Coronary artery (tissue), 2 donors: ENCODE results near the gene KCNG4.

Source experiments
- DNase-seq: peaks from one replicate; pipeline ENCODE4 v3.0.0-alpha.2; 2017; ENCODE audit warnings: low spot score
- H3K27ac ChIP-seq, 2 donors: fragments of 200-600 bp; sonication (generic); one replicate each; pipeline ENCODE4 v1.5.1; 2016 to 2019
- H3K4me3 ChIP-seq: fragments of 200-600 bp; sonication (generic); 2 replicates; pipeline ENCODE4 v1.5.1; 2016; ENCODE audit warnings: mild to moderate bottlenecking, moderate library complexity
- CTCF ChIP-seq: fragments of 200-600 bp; sonication (generic); IDR thresholded peaks from one replicate; pipeline ENCODE4 v1.5.1; 2019; ENCODE audit warnings: antibody characterized with exemption

The KCNG4 gene

GRCh38 chr16:84176192-84177053 is 63.4 kb downstream of the KCNG4 start:
- Histone ChIP-seq H3K4me3 (no peak overlapping the region), H3K27ac (peak overlapping the region; percentile 40 to 79)
- no peak for TF ChIP-seq CTCF
- DNase-seq, result no peak

GRCh38 chr16:84175350-84176081 is 64.3 kb downstream of the KCNG4 start:
- peak; percentile 49 for TF ChIP-seq CTCF
- Histone ChIP-seq H3K4me3 (no peak overlapping the region), H3K27ac (peak overlapping the region; percentile 40 to 42)
- peak; percentile 73 for DNase-seq

- H3K27ac ChIP-seq, result no peak overlapping the region
- H3K4me3 ChIP-seq, result no peak overlapping the region
- no peak for TF ChIP-seq CTCF
- DNase-seq, result no peak
These were observed 65.4 kb downstream of the KCNG4 start for GRCh38 chr16:84174396-84174795.

- no peak for TF ChIP-seq CTCF
- Histone ChIP-seq H3K27ac (no peak overlapping the region), H3K4me3 (no peak overlapping the region)
- DNase-seq, result no peak
These were observed 70.0 kb downstream of the KCNG4 start for GRCh38 chr16:84169765-84170310.
